Measurements from ENCODE around the gene OXSR1. TPM values are rescaled to one million over a fixed set of nuclear protein-coding genes. Genes with fewer than 3 reads are reported as not detected.

OXSR1 gene
- total and polyA plus RNA-seq, 4 donors = 4.3 to 24.7 (median 12.2) TPM

DNA sequence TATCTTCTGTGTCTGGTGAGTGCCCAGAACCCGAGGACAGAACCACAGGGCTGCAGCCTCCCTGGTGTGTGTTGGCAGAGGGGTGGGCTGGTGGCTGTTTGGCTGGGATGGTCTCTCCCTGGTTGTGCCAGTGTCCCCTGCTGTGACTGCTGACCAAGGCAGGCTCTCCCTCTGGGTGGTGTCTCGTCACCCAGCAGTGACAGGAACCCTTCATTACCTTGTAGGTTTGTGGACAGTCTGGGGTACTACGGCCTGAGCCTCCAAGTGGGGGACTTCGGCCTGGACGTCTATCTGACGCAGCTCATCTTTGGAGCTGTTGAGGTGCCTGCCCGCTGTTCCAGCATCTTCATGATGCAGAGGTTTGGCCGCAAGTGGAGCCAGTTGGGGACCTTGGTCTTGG, 110.3 kb downstream of the OXSR1 start:
- 95% methylated on average over 8 of the region's 8 CpGs for WGBS

DNA sequence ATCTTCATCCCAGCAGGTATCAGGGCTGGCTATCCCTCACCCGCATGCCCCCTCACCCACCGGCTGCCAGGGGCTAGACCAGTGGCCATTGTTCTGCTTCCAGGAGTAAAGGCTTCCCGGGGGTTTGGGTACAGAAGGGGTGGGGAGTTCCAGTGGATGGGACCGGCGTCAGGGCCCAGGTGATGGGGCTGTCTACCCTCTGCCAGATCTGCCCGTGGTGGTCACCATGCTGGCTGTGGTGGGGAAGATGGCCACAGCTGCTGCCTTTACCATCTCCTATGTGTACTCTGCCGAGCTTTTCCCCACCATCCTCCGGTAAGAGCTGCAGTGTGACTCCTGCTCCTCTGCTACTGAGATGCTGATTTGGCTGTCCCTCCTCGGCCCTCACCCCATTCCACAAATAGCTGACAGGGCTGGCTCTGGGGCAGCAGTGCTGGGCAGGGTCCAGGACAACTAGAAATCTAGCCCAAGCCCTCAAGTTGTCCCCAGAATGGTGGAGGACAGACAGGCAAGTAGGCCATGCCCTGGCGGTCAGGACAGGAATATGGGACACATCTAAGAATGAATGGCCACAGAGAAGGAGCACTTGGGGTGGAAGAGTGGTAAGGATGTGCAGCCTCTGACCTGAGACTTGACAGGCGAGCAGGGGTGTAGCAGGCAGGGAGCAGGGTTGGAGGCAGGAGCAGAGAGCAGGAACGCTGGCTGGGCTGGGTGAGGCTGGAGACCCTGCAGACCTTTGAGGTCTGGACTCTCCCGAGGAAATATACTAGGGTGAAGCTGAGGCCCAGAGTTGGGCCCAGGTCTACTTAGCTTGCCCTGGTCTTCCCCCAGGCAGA, 111.0 kb downstream of the OXSR1 start:
- H3K4me3 ChIP-seq (ENCODE audit: low read depth in 1 of 3, low read length in 3 of 3) = no peak overlapping the region
- peaks cover 0 to 2% (median 0%) of the 10 kb centered on the region in 4 donors for H3K36me3 ChIP-seq (ENCODE audit: control insufficient read depth in 4 of 4, insufficient read depth in 3 of 4, low read depth in 1 of 4, low read length in 3 of 4)
- WGBS = 95% methylated on average over 13 of the region's 13 CpGs
- H3K4me1 ChIP-seq (ENCODE audit: control insufficient read depth in 4 of 4, insufficient read depth in 4 of 4, low read length in 3 of 4) = no peaks in the 10 kb centered on the region
- no peak overlapping the region for H3K27ac ChIP-seq (ENCODE audit: low read depth in 1 of 2, low read length in 2 of 2)
- no peaks in the 10 kb centered on the region for H3K9me3 ChIP-seq (ENCODE audit: control insufficient read depth in 4 of 4, low read length in 3 of 4)
- H3K27me3 ChIP-seq (ENCODE audit: control insufficient read depth in 4 of 4, insufficient read depth in 4 of 4, low read length in 3 of 4) = no peaks in the 10 kb centered on the region
- no peak overlapping the region for H3K9ac ChIP-seq (ENCODE audit: low read depth in 1 of 2, low read length in 2 of 2)
- DNase-seq (ENCODE audit: low spot score) = no peak
- TF ChIP-seq YY1 (IDR thresholded peaks at IDR 0.05) = no peak
- no peak for TF ChIP-seq MAX (IDR thresholded peaks at IDR 0.05)
- TF ChIP-seq, protein P1, sequence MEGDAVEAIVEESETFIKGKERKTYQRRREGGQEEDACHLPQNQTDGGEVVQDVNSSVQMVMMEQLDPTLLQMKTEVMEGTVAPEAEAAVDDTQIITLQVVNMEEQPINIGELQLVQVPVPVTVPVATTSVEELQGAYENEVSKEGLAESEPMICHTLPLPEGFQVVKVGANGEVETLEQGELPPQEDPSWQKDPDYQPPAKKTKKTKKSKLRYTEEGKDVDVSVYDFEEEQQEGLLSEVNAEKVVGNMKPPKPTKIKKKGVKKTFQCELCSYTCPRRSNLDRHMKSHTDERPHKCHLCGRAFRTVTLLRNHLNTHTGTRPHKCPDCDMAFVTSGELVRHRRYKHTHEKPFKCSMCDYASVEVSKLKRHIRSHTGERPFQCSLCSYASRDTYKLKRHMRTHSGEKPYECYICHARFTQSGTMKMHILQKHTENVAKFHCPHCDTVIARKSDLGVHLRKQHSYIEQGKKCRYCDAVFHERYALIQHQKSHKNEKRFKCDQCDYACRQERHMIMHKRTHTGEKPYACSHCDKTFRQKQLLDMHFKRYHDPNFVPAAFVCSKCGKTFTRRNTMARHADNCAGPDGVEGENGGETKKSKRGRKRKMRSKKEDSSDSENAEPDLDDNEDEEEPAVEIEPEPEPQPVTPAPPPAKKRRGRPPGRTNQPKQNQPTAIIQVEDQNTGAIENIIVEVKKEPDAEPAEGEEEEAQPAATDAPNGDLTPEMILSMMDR (IDR thresholded peaks at IDR 0.05; ENCODE audit: low read depth, low read length, missing input control) = no peak
- no peak for TF ChIP-seq HNF4G (IDR thresholded peaks at IDR 0.05)
- no peak for TF ChIP-seq EGR1 (IDR thresholded peaks at IDR 0.05; ENCODE audit: low read depth in 2 of 2)
- TF ChIP-seq, protein P2, sequence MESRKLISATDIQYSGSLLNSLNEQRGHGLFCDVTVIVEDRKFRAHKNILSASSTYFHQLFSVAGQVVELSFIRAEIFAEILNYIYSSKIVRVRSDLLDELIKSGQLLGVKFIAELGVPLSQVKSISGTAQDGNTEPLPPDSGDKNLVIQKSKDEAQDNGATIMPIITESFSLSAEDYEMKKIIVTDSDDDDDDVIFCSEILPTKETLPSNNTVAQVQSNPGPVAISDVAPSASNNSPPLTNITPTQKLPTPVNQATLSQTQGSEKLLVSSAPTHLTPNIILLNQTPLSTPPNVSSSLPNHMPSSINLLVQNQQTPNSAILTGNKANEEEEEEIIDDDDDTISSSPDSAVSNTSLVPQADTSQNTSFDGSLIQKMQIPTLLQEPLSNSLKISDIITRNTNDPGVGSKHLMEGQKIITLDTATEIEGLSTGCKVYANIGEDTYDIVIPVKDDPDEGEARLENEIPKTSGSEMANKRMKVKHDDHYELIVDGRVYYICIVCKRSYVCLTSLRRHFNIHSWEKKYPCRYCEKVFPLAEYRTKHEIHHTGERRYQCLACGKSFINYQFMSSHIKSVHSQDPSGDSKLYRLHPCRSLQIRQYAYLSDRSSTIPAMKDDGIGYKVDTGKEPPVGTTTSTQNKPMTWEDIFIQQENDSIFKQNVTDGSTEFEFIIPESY (IDR thresholded peaks at IDR 0.05) = no peak
- TF ChIP-seq NR2F2 (IDR thresholded peaks at IDR 0.05) = no peak
- TF ChIP-seq RXRA (IDR thresholded peaks at IDR 0.05) = no peak

More for the DNA sequence above, 110.3 kb downstream of the OXSR1 start:
- no peaks in the 10 kb centered on the region for H3K9me3 ChIP-seq (ENCODE audit: control insufficient read depth in 4 of 4, low read length in 3 of 4)
- H3K4me1 ChIP-seq (ENCODE audit: control insufficient read depth in 4 of 4, insufficient read depth in 4 of 4, low read length in 3 of 4) = no peaks in the 10 kb centered on the region
- no peak overlapping the region for H3K9ac ChIP-seq (ENCODE audit: low read depth in 1 of 2, low read length in 2 of 2)
- no peaks in the 10 kb centered on the region for H3K27me3 ChIP-seq (ENCODE audit: control insufficient read depth in 4 of 4, insufficient read depth in 4 of 4, low read length in 3 of 4)
- TF ChIP-seq SP1 (IDR thresholded peaks at IDR 0.05) (no peak), FOXA2 (IDR thresholded peaks at IDR 0.05) (no peak), GABPA (IDR thresholded peaks at IDR 0.05 in 1 of 2, conservative IDR thresholded peaks at IDR 0.05 in 1 of 2) (no peak), JUND (IDR thresholded peaks at IDR 0.05) (no peak), EGR1 (IDR thresholded peaks at IDR 0.05; ENCODE audit: low read depth in 2 of 2) (no peak), RAD21 (IDR thresholded peaks at IDR 0.05) (no peak), HNF4A (conservative IDR thresholded peaks at IDR 0.05) (no peak), RXRA (IDR thresholded peaks at IDR 0.05) (no peak), YY1 (IDR thresholded peaks at IDR 0.05) (no peak), FOXA1 (IDR thresholded peaks at IDR 0.05) (no peak), HNF4G (IDR thresholded peaks at IDR 0.05) (no peak), MAX (IDR thresholded peaks at IDR 0.05) (no peak)
- TF ChIP-seq, protein P3, sequence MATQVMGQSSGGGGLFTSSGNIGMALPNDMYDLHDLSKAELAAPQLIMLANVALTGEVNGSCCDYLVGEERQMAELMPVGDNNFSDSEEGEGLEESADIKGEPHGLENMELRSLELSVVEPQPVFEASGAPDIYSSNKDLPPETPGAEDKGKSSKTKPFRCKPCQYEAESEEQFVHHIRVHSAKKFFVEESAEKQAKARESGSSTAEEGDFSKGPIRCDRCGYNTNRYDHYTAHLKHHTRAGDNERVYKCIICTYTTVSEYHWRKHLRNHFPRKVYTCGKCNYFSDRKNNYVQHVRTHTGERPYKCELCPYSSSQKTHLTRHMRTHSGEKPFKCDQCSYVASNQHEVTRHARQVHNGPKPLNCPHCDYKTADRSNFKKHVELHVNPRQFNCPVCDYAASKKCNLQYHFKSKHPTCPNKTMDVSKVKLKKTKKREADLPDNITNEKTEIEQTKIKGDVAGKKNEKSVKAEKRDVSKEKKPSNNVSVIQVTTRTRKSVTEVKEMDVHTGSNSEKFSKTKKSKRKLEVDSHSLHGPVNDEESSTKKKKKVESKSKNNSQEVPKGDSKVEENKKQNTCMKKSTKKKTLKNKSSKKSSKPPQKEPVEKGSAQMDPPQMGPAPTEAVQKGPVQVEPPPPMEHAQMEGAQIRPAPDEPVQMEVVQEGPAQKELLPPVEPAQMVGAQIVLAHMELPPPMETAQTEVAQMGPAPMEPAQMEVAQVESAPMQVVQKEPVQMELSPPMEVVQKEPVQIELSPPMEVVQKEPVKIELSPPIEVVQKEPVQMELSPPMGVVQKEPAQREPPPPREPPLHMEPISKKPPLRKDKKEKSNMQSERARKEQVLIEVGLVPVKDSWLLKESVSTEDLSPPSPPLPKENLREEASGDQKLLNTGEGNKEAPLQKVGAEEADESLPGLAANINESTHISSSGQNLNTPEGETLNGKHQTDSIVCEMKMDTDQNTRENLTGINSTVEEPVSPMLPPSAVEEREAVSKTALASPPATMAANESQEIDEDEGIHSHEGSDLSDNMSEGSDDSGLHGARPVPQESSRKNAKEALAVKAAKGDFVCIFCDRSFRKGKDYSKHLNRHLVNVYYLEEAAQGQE (IDR thresholded peaks at IDR 0.05) = no peak
- TF ChIP-seq, protein P4, sequence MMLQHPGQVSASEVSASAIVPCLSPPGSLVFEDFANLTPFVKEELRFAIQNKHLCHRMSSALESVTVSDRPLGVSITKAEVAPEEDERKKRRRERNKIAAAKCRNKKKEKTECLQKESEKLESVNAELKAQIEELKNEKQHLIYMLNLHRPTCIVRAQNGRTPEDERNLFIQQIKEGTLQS (IDR thresholded peaks at IDR 0.05) = no peak
- TF ChIP-seq, protein P1 (IDR thresholded peaks at IDR 0.05; ENCODE audit: low read depth, low read length, missing input control) = no peak
- H3K4me3 ChIP-seq (ENCODE audit: low read depth in 1 of 3, low read length in 3 of 3) = no peak overlapping the region
- no peak for DNase-seq (ENCODE audit: low spot score)
- peaks cover 0 to 2% (median 0%) of the 10 kb centered on the region in 4 donors for H3K36me3 ChIP-seq (ENCODE audit: control insufficient read depth in 4 of 4, insufficient read depth in 3 of 4, low read depth in 1 of 4, low read length in 3 of 4)
- no peak overlapping the region for H3K27ac ChIP-seq (ENCODE audit: low read depth in 1 of 2, low read length in 2 of 2)

Measured in liver (tissue), 9 donors.